RWPE2 (cell line): Measurements from ENCODE around the gene ABCA12.

Source experiments
- ATAC-seq: fragments of 200-7000 bp; cut with Tn5 transposase; 3 replicates; pipeline ENCODE4 v1.9.1; 2021; ENCODE audit warnings: low read depth
- DNase-seq: peaks from one replicate; pipeline ENCODE4 v3.0.0-alpha.2; 2020; ENCODE audit warnings: low spot score
- H3K27ac ChIP-seq: fragments of 450-650 bp; 2 replicates; pipeline ENCODE4 v1.5.1; 2017; ENCODE audit warnings: mild to moderate bottlenecking; ENCODE audit not compliant: poor library complexity, severe bottlenecking
- H3K27me3 ChIP-seq: fragments of 250-450 bp; sonication (Bioruptor Pico); 2 replicates; pipeline ENCODE4 v1.5.1; 2021; ENCODE audit warnings: mild to moderate bottlenecking, moderate library complexity; ENCODE audit not compliant: insufficient read depth, poor library complexity, severe bottlenecking
- H3K36me3 ChIP-seq: fragments of 250-450 bp; sonication (Bioruptor Pico); 2 replicates; pipeline ENCODE4 v1.5.1; 2020; ENCODE audit warnings: low read depth, mild to moderate bottlenecking, moderate library complexity
- H3K4me1 ChIP-seq: fragments of 250-450 bp; sonication (Bioruptor Pico); 2 replicates; pipeline ENCODE4 v1.5.1; 2021; ENCODE audit warnings: mild to moderate bottlenecking, moderate library complexity; ENCODE audit not compliant: insufficient read depth, poor library complexity, severe bottlenecking
- H3K4me3 ChIP-seq: fragments of 250-450 bp; sonication (Bioruptor Pico); 2 replicates; pipeline ENCODE4 v1.5.1; 2021; ENCODE audit warnings: mild to moderate bottlenecking, moderate library complexity; ENCODE audit not compliant: severe bottlenecking
- H3K9me3 ChIP-seq: fragments of 250-450 bp; sonication (Bioruptor Pico); 2 replicates; pipeline ENCODE4 v1.5.1; 2021; ENCODE audit warnings: mild to moderate bottlenecking, moderate library complexity; ENCODE audit not compliant: severe bottlenecking
- CTCF ChIP-seq: fragments of 450-650 bp; IDR thresholded peaks from one replicate; pipeline ENCODE4 v1.5.1; 2017; ENCODE audit warnings: mild to moderate bottlenecking, moderate library complexity; ENCODE audit not compliant: poor library complexity, severe bottlenecking

ABCA12 gene

GRCh38 chr2:215138479-215138878 lies at the start of gene ABCA12:
TSS of gene ABCA12 (minus strand) at chr2:215138626. CDS start at chr2:215138208, 418 bp downstream.
- H3K9me3 ChIP-seq: no peaks in the 10 kb centered on the region
- H3K36me3 ChIP-seq: no peaks in the 10 kb centered on the region
- ATAC-seq (no peak), DNase-seq (no peak)
- no peaks in the 10 kb centered on the region for H3K27me3 ChIP-seq
- TF ChIP-seq CTCF: no peak
- peaks cover 33% of the 10 kb centered on the region for H3K4me1 ChIP-seq
- H3K27ac ChIP-seq: peak within 1 kb of the TSS; percentile 93
- no peak within 1 kb of the TSS for H3K4me3 ChIP-seq

- no peaks in the 10 kb centered on the region for H3K9me3 ChIP-seq
- ATAC-seq: no peak
- DNase-seq: no peak
- no peak overlapping the region for H3K4me3 ChIP-seq
- peak overlapping the region; percentile 74 for H3K27ac ChIP-seq
- H3K4me1 ChIP-seq: peaks cover 9% of the 10 kb centered on the region
- H3K36me3 ChIP-seq: no peaks in the 10 kb centered on the region
- H3K27me3 ChIP-seq: no peaks in the 10 kb centered on the region
- TF ChIP-seq CTCF: no peak
Observed at GRCh38 chr2:215188078-215188477, 49.7 kb upstream of the ABCA12 start.

- no peak for TF ChIP-seq CTCF
- H3K4me1 ChIP-seq: peaks cover 9% of the 10 kb centered on the region
- H3K27me3 ChIP-seq: no peaks in the 10 kb centered on the region
- DNase-seq (no peak), ATAC-seq (no peak)
- no peak overlapping the region for H3K4me3 ChIP-seq
- no peaks in the 10 kb centered on the region for H3K9me3 ChIP-seq
- no peaks in the 10 kb centered on the region for H3K36me3 ChIP-seq
- H3K27ac ChIP-seq: no peak overlapping the region
Observed at GRCh38 chr2:215186021-215186420, 47.6 kb upstream of the ABCA12 start.

GRCh38 chr2:215178121-215178520 lies 39.7 kb upstream of the ABCA12 start:
- Histone ChIP-seq H3K4me1 (no peaks in the 10 kb centered on the region), H3K4me3 (no peak overlapping the region), H3K9me3 (no peaks in the 10 kb centered on the region), H3K36me3 (no peaks in the 10 kb centered on the region), H3K27me3 (no peaks in the 10 kb centered on the region), H3K27ac (no peak overlapping the region)
- DNase-seq: no peak
- TF ChIP-seq CTCF: no peak
- ATAC-seq: no peak

GRCh38 chr2:215171796-215172195 lies 33.4 kb upstream of the ABCA12 start:
- no peak overlapping the region for H3K4me3 ChIP-seq
- DNase-seq: no peak
- TF ChIP-seq CTCF: no peak

More at GRCh38 chr2:215171796-215172195, 33.4 kb upstream of the ABCA12 start:
- H3K4me1 ChIP-seq: peaks cover 6% of the 10 kb centered on the region
- H3K27me3 ChIP-seq: no peaks in the 10 kb centered on the region
- H3K27ac ChIP-seq: no peak overlapping the region
- ATAC-seq: no peak
- no peaks in the 10 kb centered on the region for H3K36me3 ChIP-seq
- H3K9me3 ChIP-seq: no peaks in the 10 kb centered on the region
